HG03280 (cell line): ENCODE measurements around the gene SEPTIN7.
"Not testable (repeated sequence)": the region's sequence is repeated elsewhere in the genome, so short reads cannot be mapped to it uniquely, and the experiment has no call there.

ENCODE experiments used
- ATAC-seq: cut with Tn5 transposase; IDR thresholded peaks from one replicate; pipeline ENCODE4 v1.9.1; 2021; ENCODE audit warnings: mild to moderate bottlenecking, moderate library complexity; ENCODE audit not compliant: unreplicated experiment

Gene SEPTIN7

GRCh38 chr7:35800718-35801391 lies at the start of gene SEPTIN7:
Gene SEPTIN7, plus strand, starts transcription at chr7:35801057. Its CDS starts 153 bp downstream, at chr7:35801210.
- ATAC-seq, result peak; percentile 86

GRCh38 chr7:35752742-35753141 lies 48.1 kb upstream of the SEPTIN7 start:
- no peak for ATAC-seq

- no peak for ATAC-seq
These were observed 46.9 kb upstream of the SEPTIN7 start for GRCh38 chr7:35753761-35754603.

GRCh38 chr7:35754741-35755140 lies 46.1 kb upstream of the SEPTIN7 start:
- ATAC-seq, result no peak

- no peak for ATAC-seq
These were observed 45.1 kb upstream of the SEPTIN7 start for GRCh38 chr7:35755711-35756110.

- not testable (repeated sequence) for ATAC-seq
These were observed 44.4 kb upstream of the SEPTIN7 start for GRCh38 chr7:35756453-35756852.

- ATAC-seq, result no peak
These were observed 43.3 kb upstream of the SEPTIN7 start for GRCh38 chr7:35757574-35757973.

- ATAC-seq, result no peak
These were observed 42.4 kb upstream of the SEPTIN7 start for GRCh38 chr7:35758421-35758820.

GRCh38 chr7:35760143-35760745 lies 40.6 kb upstream of the SEPTIN7 start:
- ATAC-seq, result no peak

GRCh38 chr7:35761871-35762677 lies 38.8 kb upstream of the SEPTIN7 start:
- ATAC-seq, result no peak

- ATAC-seq, result no peak
These were observed 38.1 kb upstream of the SEPTIN7 start for GRCh38 chr7:35762781-35763180.

- no peak for ATAC-seq
These were observed 32.5 kb upstream of the SEPTIN7 start for GRCh38 chr7:35768346-35768745.

GRCh38 chr7:35771776-35772175 lies 29.1 kb upstream of the SEPTIN7 start:
- no peak for ATAC-seq

GRCh38 chr7:35773994-35774393 lies 26.9 kb upstream of the SEPTIN7 start:
- no peak for ATAC-seq

- no peak for ATAC-seq
These were observed 24.2 kb upstream of the SEPTIN7 start for GRCh38 chr7:35776686-35777085.

GRCh38 chr7:35777121-35777520 lies 23.7 kb upstream of the SEPTIN7 start:
- no peak for ATAC-seq

- ATAC-seq, result no peak
These were observed 20.8 kb upstream of the SEPTIN7 start for GRCh38 chr7:35780070-35780469.

- ATAC-seq, result no peak
These were observed 19.6 kb upstream of the SEPTIN7 start for GRCh38 chr7:35781200-35781701.

- ATAC-seq, result no peak
These were observed 18.9 kb upstream of the SEPTIN7 start for GRCh38 chr7:35781767-35782515.

- no peak for ATAC-seq
These were observed 16.5 kb upstream of the SEPTIN7 start for GRCh38 chr7:35784332-35784731.
